Ascending aorta (tissue), 2 donors: Measurements from ENCODE around the gene SEPTIN11. TPM values are rescaled to one million over a fixed set of nuclear protein-coding genes. Genes with fewer than 3 reads are reported as not detected.

Experiments
- DNase-seq, 2 donors: peaks; one replicate each; pipeline ENCODE4 v3.0.0-alpha.2; 2019; ENCODE audit warnings: low spot score in 2 of 2
- H3K27ac ChIP-seq, 2 donors: fragments of 200-600 bp; sonication (generic); one replicate each; pipeline ENCODE4 v1.5.1; 2016 to 2017; ENCODE audit warnings: mild to moderate bottlenecking in 1 of 2
- H3K27me3 ChIP-seq: fragments of 200-600 bp; sonication (generic); one replicate; pipeline ENCODE4 v1.5.1; 2017
- H3K36me3 ChIP-seq, 2 donors: fragments of 200-600 bp; sonication (generic); one replicate each; pipeline ENCODE4 v1.5.1; 2016
- H3K4me1 ChIP-seq, 2 donors: fragments of 200-600 bp; sonication (generic); one replicate each; pipeline ENCODE4 v1.5.1; 2016 to 2017; ENCODE audit warnings: mild to moderate bottlenecking in 1 of 2
- H3K4me3 ChIP-seq, 2 donors: fragments of 200-600 bp; sonication (generic); one replicate each; pipeline ENCODE4 v1.5.1; 2016 to 2017; ENCODE audit warnings: mild to moderate bottlenecking in 1 of 2
- H3K9me3 ChIP-seq, 2 donors: fragments of 200-600 bp; sonication (generic); one replicate each; pipeline ENCODE4 v1.5.1; 2016
- intact Hi-C: fragments of 100-400 bp; cut with DNase I; formaldehyde crosslinking; loops from one replicate; pipeline ENCODE4 v1.15.1; 2023
- total RNA-seq: library from RNA; depleted of rRNA; stranded (reverse); fragments of >200 nt; gene quantifications from one replicate; pipeline ENCODE4 v1.1.0, GENCODE V29; 2016
- TF ChIP-seq, protein P1 (sequence below), 3 experiments: fragments of 200-600 bp in 2 of 3; fragments of 450-650 bp in 1 of 3; sonication (generic) in 2 of 3; IDR thresholded peaks; one replicate each; pipeline ENCODE4 v1.5.1; 2016 to 2019; ENCODE audit warnings: antibody characterized with exemption in 3 of 3, mild to moderate bottlenecking in 1 of 3, moderate library complexity in 1 of 3

Gene SEPTIN11
- total RNA-seq, 1 donor from 2014 or later = 48.0 TPM

DNA sequence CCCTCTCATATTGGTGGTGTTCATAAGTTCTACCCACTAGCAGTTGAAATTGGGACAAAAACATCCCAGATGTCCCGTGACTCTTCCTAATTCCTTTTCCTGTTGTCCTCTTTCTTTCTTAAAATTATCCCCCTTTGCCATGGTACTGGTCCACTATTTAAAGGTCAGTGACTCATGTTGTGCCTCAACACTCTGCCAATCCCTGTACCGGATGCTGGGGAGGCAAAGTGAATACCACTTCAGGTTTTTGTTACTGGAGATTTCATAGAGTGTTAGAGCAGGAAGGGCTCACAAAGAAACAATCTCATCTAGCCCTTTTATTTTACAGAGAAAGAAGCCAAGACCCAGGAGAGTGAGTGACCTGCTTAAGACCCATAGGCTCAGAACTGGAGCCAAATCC lies 24.6 kb downstream of the SEPTIN11 start:
- Histone ChIP-seq H3K27me3 (no peaks in the 10 kb centered on the region), H3K9me3 (no peaks in the 10 kb centered on the region), H3K4me1 (peaks cover 0 to 24% of the 10 kb centered on the region in 2 donors), H3K27ac (peak overlapping the region; percentile 85 to 88), H3K4me3 (peak overlapping the region in 1 of 2 donors; percentile 9), H3K36me3 (no peaks in the 10 kb centered on the region)
- intact Hi-C loops = loop anchor here (1.0 kb wide), 1 partner anchor 10 kb away; no protein-coding TSS in a partner anchor
- TF ChIP-seq, protein P1, sequence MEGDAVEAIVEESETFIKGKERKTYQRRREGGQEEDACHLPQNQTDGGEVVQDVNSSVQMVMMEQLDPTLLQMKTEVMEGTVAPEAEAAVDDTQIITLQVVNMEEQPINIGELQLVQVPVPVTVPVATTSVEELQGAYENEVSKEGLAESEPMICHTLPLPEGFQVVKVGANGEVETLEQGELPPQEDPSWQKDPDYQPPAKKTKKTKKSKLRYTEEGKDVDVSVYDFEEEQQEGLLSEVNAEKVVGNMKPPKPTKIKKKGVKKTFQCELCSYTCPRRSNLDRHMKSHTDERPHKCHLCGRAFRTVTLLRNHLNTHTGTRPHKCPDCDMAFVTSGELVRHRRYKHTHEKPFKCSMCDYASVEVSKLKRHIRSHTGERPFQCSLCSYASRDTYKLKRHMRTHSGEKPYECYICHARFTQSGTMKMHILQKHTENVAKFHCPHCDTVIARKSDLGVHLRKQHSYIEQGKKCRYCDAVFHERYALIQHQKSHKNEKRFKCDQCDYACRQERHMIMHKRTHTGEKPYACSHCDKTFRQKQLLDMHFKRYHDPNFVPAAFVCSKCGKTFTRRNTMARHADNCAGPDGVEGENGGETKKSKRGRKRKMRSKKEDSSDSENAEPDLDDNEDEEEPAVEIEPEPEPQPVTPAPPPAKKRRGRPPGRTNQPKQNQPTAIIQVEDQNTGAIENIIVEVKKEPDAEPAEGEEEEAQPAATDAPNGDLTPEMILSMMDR (IDR thresholded peaks at IDR 0.05) = no peak
- DNase-seq = peak in 1 of 2 donors; percentile 79

DNA sequence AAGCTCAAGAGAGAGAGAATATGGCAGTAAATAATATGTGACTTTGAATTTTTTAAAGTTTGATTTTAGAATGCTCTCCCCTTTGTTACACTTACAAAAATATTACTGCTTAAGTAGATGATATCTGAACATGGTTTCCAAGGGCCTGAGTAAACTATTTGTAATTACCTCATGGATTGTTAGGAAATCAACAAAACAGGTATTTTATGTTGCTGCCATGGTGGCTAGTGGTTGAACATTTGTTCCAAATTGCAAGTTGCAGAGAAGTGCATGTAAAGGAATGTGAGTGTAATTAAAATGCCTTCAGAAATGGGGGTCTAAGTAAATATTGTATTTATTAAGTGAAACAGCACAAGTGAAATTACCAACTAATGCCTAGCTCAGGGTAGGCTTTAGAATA lies 27.6 kb downstream of the SEPTIN11 start:
- intact Hi-C loops = no loop called here
- no peak overlapping the region for H3K4me3 ChIP-seq
- H3K9me3 ChIP-seq = no peaks in the 10 kb centered on the region
- no peaks in the 10 kb centered on the region for H3K36me3 ChIP-seq
- no peak overlapping the region for H3K27ac ChIP-seq
- TF ChIP-seq, protein P1 (IDR thresholded peaks at IDR 0.05) = no peak
- no peaks in the 10 kb centered on the region for H3K27me3 ChIP-seq
- peaks cover 0 to 28% of the 10 kb centered on the region in 2 donors for H3K4me1 ChIP-seq
- no peak for DNase-seq

DNA sequence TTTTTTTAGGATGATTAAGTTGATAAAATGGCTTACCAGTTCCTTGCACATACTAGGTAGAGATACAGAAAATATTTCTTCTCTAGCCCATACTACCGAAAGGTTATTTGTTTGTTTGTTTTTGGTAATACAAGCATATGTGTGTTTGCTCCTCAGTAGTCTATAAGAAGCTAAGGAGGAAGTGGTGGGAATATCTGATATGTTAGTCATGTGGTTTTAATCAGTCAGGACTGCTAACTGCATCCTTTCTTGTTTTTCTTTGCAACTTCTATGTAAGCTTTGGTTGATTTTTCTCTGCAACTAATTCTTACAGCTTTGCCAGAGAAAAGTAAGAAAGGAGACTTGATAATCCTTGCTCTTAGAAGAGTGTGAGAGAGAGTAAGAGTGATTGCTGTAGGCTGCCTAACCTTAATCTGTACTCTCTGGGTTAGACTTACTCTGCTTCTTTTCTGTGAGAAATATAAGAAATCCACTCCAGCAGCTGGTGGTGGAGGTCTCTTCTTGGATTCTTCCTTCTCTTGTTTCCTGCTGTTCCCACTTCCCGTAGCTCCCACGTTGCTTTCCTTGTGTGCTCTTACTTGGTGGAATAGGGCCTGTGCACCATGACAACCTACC lies 28.3 kb downstream of the SEPTIN11 start:
- Histone ChIP-seq H3K4me1 (peaks cover 0 to 32% of the 10 kb centered on the region in 2 donors), H3K36me3 (no peaks in the 10 kb centered on the region), H3K4me3 (no peak overlapping the region), H3K27me3 (no peaks in the 10 kb centered on the region), H3K9me3 (no peaks in the 10 kb centered on the region), H3K27ac (peak overlapping the region; percentile 14 to 18)
- DNase-seq = no peak
- intact Hi-C loops = no loop called here
- TF ChIP-seq, protein P1 (IDR thresholded peaks at IDR 0.05) = no peak

DNA sequence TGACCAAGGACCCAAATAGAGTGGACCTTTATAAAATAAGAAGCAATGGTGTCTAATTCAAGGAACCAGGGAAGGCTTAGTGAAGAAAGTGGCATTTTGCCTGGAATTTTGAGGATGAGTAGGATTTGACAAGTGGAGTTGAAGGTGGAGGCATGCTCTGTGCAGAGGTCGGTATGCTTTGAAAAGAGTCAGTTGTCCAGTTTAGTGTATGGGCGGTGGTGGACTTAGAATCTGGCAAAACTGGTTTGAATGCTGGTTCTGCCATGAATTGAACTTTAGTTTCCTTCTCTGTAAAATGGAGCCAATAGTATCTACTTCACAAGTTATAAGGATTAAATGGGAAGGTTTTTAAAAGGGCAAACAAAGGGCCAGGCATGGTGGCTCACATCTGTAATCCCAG lies 29.7 kb downstream of the SEPTIN11 start:
- TF ChIP-seq, protein P1 (IDR thresholded peaks at IDR 0.05) = no peak
- DNase-seq = no peak
- no peaks in the 10 kb centered on the region for H3K27me3 ChIP-seq
- peaks cover 4 to 40% of the 10 kb centered on the region in 2 donors for H3K4me1 ChIP-seq
- H3K36me3 ChIP-seq = no peaks in the 10 kb centered on the region
- H3K4me3 ChIP-seq = no peak overlapping the region
- H3K9me3 ChIP-seq = no peaks in the 10 kb centered on the region
- intact Hi-C loops = no loop called here
- H3K27ac ChIP-seq = no peak overlapping the region

DNA sequence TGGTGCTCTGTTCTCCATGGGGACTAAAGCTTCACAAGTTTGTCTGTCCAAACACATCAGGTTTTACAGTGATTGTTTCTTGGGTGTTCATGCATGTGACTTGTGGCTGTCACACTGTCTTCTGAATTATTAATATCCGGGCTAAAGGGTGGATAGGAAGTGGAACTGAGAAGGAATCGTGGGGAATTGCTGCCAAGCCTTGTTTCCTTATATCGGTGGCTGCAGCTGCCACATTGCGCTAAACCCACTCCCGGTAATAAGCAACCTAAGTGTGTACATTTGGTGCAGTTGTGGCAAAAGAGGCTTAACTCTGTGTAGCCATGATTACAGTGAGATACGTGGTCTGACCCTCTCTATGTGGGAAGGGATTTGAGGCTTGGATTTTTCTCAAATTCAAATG lies 30.7 kb downstream of the SEPTIN11 start:
- Histone ChIP-seq H3K9me3 (no peaks in the 10 kb centered on the region), H3K4me1 (peaks cover 4 to 36% of the 10 kb centered on the region in 2 donors)
- intact Hi-C loops = loop anchor here (10.0 kb wide), 1 partner anchor 385 kb away; no protein-coding TSS in a partner anchor

More for the DNA sequence above, 30.7 kb downstream of the SEPTIN11 start:
- no peaks in the 10 kb centered on the region for H3K27me3 ChIP-seq
- no peak overlapping the region for H3K27ac ChIP-seq
- H3K4me3 ChIP-seq = no peak overlapping the region
- H3K36me3 ChIP-seq = no peaks in the 10 kb centered on the region
- DNase-seq = no peak
- TF ChIP-seq, protein P1 (IDR thresholded peaks at IDR 0.05) = no peak
